GM10266 (cell line): ENCODE data around the gene KIAA0586.
"Not testable (repeated sequence)": the region's sequence is repeated elsewhere in the genome, so short reads cannot be mapped to it uniquely, and the experiment has no call there.

Experiments
- DNase-seq: peaks from one replicate; pipeline ENCODE4 v3.0.0; 2012; ENCODE audit errors: extremely low spot score
- CTCF ChIP-seq: IDR thresholded peaks from 2 replicates; pipeline ENCODE4 v1.5.1; 2012; ENCODE audit warnings: mild to moderate bottlenecking, low read depth; ENCODE audit not compliant: control insufficient read depth, insufficient read depth; ENCODE audit errors: missing control alignments

The KIAA0586 gene

DNA sequence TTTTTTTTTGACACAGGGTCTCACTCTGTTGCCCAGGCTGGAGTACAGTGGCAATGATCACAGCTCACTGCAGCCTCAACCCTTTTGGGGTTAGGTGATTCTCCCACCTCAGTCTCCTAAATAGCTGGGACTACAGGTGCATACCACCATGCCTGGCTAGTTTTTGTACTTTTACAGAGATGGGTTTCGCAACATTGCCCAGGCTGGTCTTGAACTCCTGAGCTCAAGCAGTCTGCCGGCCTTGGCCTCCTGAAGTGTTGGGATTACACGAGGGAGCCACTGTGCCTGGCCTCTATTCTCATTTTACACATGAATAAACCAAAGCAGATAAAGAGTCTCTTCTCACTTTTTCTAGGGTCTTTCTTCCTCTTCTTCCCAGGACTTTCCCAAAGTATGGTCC lies 28.6 kb upstream of the KIAA0586 start:
- no peak for TF ChIP-seq CTCF
- no peak for DNase-seq

DNA sequence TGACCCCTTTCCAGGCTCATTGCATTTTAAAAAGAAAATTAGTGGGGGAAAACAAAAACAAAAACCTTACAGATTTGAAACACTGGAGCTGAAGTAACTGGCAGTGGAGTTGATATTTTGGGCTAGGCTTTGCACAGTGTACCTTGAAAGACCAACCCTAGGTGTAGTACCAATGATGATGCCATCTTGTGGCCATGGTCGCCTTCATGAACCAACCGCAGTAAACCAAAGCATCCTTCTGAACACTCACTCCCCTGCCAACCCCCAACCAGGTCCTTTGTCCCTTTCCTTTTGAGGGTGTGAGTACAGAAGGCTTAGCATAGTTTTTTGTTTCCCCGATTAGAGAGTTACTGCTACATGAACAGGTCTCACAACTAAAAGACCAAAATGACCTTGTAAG lies 25.9 kb upstream of the KIAA0586 start:
- DNase-seq = no peak
- peak; percentile 16 for TF ChIP-seq CTCF

- DNase-seq = no peak
- TF ChIP-seq CTCF = no peak
Observed at GRCh38 chr14:58408681-58409215, 18.8 kb upstream of the KIAA0586 start.

DNA sequence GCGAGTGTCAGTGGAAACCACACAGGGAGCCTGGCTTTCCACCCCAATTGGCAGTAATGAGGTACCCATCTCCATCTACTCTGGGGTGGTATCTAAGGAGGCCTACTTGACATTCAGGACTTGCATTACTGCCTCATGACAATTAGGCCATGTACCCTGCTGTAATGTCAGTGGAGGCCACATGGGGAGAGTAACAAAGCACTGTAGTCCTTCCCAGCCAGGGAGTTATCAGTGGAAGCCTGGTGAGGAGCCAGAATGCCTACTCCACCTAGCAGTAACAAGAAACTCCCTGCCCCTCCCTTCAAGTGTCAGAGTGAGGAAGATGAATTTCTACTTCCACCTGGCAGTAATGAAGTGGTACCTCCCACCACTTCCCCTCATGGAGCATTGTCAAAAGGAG lies 12.7 kb upstream of the KIAA0586 start:
- no peak for TF ChIP-seq CTCF
- DNase-seq = no peak

DNA sequence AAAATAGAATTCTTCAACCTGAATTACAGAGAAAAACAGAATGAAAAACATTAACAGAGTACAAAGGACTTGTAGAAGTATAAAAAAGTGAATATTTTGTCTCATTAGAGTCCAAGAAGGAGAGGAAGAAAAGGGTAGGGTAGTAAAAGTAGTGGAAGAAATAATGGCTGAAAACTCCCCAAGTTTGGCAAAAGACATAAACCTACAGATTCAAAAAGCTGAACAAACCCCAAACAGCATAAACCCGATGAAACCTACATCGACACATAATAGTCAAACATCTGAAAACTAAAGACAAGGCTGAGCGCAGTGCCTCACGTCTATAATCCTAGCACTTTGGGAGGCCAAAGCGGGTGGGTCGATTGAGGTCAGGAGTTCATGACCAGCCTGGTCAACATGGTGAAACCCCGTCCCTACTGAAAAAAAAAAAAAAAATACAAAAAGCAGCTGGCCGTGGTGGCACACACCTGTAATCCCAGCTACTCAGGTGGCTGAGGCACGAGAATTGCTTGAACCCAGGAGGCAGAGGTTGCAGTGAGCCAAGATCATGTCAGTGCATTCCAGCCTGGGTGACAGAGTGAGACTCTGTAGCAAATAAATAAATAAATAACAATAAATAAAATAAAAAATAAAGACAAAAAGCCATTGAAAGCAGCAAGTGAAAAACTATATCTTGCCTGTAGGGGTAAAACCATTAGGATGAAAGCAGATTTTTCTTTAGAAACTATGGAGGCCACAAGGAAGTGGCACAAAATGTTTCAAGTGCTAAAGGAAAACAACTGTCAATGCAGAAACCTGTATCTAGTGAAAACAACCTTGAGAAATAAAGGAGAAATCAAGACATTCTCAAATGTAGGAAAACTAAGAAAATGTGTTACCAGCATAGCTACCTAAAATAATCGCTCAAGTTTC lies 11.6 kb upstream of the KIAA0586 start:
- no peak for TF ChIP-seq CTCF
- DNase-seq = no peak

DNA sequence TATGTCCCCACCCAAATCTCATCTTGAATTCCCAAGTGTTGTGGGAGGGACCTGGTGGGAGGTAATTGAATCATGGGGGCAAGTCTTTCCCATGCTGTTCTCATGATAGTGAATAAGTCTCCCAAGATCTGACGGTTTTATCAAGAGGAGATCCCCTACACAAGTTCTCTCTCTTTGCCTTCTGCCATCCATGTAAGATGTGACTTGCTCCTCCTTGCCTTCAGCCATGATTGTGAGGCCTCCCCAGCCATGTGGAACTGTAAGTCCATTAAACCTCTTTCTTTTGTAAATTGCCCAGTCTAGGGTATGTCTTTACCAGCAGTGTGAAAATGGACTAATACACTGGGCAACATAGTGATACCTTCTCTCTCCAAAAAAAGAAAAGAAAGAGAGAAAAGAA lies 10.6 kb upstream of the KIAA0586 start:
- DNase-seq = not testable (repeated sequence)

DNA sequence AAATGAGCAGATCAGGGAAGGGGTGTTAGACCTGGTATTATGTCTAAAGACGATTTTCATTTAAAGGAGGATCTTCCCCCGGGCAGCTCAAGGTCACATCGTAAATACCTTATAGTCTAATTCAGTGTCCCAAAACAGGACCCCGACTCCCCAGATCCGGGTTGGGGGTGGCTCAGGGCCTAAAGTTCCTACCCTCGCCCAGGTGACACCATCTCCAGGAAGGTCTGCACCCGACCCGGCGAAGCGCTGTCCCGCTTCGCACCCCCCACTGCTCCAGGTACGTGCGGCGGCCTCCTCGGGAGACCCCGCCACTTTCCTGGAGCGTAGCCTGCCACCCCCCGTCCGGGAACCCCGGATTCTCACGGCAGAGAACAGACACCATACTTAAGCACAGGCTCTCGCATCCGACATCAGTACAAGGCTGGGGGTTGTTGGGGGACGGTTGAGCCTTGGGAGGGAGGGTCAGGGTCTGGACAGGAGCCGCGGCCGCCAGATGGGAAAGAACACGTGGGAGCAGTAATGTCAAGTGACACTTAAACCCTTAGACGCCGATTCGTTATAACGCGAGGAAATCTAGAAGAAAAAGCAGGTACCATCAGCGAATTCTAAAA lies 744 bp upstream of the KIAA0586 start:
- no peak for TF ChIP-seq CTCF

More for the DNA sequence above, 744 bp upstream of the KIAA0586 start:
- peak; percentile 45 for DNase-seq
